ENCODE results near the gene RBM26. TPM values are rescaled to one million over a fixed set of nuclear protein-coding genes. Genes with fewer than 3 reads are reported as not detected.

RBM26 gene
- total and polyA plus RNA-seq, 2 experiments from 2014 or later = 46.0 to 69.3 TPM

GRCh38 chr13:79439275-79439674 lies 33.2 kb upstream of the RBM26 start (continued):
- no peak for TF ChIP-seq REST (IDR thresholded peaks at IDR 0.05; ENCODE audit: unreplicated experiment)
- no peak for TF ChIP-seq JUNB (IDR thresholded peaks at IDR 0.05; ENCODE audit: unreplicated experiment)
- no peak for TF ChIP-seq POLR2AphosphoS5 (IDR thresholded peaks at IDR 0.05; ENCODE audit: low read depth)
- TF ChIP-seq, protein P1, sequence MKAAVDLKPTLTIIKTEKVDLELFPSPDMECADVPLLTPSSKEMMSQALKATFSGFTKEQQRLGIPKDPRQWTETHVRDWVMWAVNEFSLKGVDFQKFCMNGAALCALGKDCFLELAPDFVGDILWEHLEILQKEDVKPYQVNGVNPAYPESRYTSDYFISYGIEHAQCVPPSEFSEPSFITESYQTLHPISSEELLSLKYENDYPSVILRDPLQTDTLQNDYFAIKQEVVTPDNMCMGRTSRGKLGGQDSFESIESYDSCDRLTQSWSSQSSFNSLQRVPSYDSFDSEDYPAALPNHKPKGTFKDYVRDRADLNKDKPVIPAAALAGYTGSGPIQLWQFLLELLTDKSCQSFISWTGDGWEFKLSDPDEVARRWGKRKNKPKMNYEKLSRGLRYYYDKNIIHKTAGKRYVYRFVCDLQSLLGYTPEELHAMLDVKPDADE (IDR thresholded peaks at IDR 0.05) = no peak
- TF ChIP-seq, protein P2, sequence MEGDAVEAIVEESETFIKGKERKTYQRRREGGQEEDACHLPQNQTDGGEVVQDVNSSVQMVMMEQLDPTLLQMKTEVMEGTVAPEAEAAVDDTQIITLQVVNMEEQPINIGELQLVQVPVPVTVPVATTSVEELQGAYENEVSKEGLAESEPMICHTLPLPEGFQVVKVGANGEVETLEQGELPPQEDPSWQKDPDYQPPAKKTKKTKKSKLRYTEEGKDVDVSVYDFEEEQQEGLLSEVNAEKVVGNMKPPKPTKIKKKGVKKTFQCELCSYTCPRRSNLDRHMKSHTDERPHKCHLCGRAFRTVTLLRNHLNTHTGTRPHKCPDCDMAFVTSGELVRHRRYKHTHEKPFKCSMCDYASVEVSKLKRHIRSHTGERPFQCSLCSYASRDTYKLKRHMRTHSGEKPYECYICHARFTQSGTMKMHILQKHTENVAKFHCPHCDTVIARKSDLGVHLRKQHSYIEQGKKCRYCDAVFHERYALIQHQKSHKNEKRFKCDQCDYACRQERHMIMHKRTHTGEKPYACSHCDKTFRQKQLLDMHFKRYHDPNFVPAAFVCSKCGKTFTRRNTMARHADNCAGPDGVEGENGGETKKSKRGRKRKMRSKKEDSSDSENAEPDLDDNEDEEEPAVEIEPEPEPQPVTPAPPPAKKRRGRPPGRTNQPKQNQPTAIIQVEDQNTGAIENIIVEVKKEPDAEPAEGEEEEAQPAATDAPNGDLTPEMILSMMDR (conservative IDR thresholded peaks at IDR 0.05; ENCODE audit: low read depth in 2 of 2) = no peak

- no peaks in the 10 kb centered on the region for H3K36me3 ChIP-seq (ENCODE audit: insufficient read depth)
- no peak for DNase-seq (ENCODE audit: low spot score)
- no peaks in the 10 kb centered on the region for H3K79me2 ChIP-seq (replicated peaks; ENCODE audit: insufficient read depth)
- no peaks in the 10 kb centered on the region for H3K27me3 Mint-ChIP-seq (ENCODE audit: insufficient read depth, low read depth, poor library complexity)
- H3K9me2 ChIP-seq (ENCODE audit: insufficient read depth) = no peaks in the 10 kb centered on the region
- H3K27ac Mint-ChIP-seq = no peak overlapping the region
- H3K27me3 ChIP-seq (ENCODE audit: insufficient read depth) = no peaks in the 10 kb centered on the region
- no peak overlapping the region for H3K4me2 ChIP-seq
- no peak overlapping the region for H3K4me3 Mint-ChIP-seq
- H3K36me3 Mint-ChIP-seq (ENCODE audit: low read depth) = no peaks in the 10 kb centered on the region
- no peak overlapping the region for H3K4me3 ChIP-seq
- no peaks in the 10 kb centered on the region for H3F3A ChIP-seq (replicated peaks; ENCODE audit: low read depth)
- peaks cover 3% of the 10 kb centered on the region; the same call in 2 of the 3 replicates for H3K4me1 Mint-ChIP-seq
- no peaks in the 10 kb centered on the region for H3K4me1 ChIP-seq (ENCODE audit: insufficient read depth)
- no peak overlapping the region for H3K27ac ChIP-seq (ENCODE audit: low read depth)
- H4K20me1 ChIP-seq (replicated peaks; ENCODE audit: insufficient read depth) = no peaks in the 10 kb centered on the region
- ATAC-seq = no peak
- no peaks in the 10 kb centered on the region for H3K9me3 Mint-ChIP-seq
- no peak overlapping the region for H2AFZ ChIP-seq
- TF ChIP-seq STAT1 (IDR thresholded peaks at IDR 0.05; ENCODE audit: unreplicated experiment) = no peak
- TF ChIP-seq, protein P3, sequence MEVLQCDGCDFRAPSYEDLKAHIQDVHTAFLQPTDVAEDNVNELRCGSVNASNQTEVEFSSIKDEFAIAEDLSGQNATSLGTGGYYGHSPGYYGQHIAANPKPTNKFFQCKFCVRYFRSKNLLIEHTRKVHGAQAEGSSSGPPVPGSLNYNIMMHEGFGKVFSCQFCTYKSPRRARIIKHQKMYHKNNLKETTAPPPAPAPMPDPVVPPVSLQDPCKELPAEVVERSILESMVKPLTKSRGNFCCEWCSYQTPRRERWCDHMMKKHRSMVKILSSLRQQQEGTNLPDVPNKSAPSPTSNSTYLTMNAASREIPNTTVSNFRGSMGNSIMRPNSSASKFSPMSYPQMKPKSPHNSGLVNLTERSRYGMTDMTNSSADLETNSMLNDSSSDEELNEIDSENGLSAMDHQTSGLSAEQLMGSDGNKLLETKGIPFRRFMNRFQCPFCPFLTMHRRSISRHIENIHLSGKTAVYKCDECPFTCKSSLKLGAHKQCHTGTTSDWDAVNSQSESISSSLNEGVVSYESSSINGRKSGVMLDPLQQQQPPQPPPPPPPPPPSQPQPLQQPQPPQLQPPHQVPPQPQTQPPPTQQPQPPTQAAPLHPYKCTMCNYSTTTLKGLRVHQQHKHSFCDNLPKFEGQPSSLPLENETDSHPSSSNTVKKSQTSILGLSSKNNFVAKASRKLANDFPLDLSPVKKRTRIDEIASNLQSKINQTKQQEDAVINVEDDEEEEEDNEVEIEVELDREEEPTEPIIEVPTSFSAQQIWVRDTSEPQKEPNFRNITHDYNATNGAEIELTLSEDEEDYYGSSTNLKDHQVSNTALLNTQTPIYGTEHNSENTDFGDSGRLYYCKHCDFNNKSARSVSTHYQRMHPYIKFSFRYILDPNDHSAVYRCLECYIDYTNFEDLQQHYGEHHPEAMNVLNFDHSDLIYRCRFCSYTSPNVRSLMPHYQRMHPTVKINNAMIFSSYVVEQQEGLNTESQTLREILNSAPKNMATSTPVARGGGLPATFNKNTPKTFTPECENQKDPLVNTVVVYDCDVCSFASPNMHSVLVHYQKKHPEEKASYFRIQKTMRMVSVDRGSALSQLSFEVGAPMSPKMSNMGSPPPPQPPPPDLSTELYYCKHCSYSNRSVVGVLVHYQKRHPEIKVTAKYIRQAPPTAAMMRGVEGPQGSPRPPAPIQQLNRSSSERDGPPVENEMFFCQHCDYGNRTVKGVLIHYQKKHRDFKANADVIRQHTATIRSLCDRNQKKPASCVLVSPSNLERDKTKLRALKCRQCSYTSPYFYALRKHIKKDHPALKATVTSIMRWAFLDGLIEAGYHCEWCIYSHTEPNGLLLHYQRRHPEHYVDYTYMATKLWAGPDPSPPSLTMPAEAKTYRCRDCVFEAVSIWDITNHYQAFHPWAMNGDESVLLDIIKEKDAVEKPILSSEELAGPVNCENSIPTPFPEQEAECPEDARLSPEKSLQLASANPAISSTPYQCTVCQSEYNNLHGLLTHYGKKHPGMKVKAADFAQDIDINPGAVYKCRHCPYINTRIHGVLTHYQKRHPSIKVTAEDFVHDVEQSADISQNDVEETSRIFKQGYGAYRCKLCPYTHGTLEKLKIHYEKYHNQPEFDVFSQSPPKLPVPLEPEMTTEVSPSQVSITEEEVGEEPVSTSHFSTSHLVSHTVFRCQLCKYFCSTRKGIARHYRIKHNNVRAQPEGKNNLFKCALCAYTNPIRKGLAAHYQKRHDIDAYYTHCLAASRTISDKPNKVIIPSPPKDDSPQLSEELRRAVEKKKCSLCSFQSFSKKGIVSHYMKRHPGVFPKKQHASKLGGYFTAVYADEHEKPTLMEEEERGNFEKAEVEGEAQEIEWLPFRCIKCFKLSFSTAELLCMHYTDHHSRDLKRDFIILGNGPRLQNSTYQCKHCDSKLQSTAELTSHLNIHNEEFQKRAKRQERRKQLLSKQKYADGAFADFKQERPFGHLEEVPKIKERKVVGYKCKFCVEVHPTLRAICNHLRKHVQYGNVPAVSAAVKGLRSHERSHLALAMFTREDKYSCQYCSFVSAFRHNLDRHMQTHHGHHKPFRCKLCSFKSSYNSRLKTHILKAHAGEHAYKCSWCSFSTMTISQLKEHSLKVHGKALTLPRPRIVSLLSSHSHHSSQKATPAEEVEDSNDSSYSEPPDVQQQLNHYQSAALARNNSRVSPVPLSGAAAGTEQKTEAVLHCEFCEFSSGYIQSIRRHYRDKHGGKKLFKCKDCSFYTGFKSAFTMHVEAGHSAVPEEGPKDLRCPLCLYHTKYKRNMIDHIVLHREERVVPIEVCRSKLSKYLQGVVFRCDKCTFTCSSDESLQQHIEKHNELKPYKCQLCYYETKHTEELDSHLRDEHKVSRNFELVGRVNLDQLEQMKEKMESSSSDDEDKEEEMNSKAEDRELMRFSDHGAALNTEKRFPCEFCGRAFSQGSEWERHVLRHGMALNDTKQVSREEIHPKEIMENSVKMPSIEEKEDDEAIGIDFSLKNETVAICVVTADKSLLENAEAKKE (CRISPR knock-in tag; IDR thresholded peaks at IDR 0.05) = no peak
- TF ChIP-seq POLR2AphosphoS5 (IDR thresholded peaks at IDR 0.05; ENCODE audit: low read depth) = no peak
- no peak for TF ChIP-seq ZNF331 (CRISPR knock-in tag; IDR thresholded peaks at IDR 0.05; ENCODE audit: low read depth)
- no peak for TF ChIP-seq EZH2 (IDR thresholded peaks at IDR 0.05; ENCODE audit: low read depth, unreplicated experiment)
- TF ChIP-seq ZNF114 (CRISPR knock-in tag; IDR thresholded peaks at IDR 0.05) = no peak
- no peak for TF ChIP-seq NANOG (IDR thresholded peaks at IDR 0.05; ENCODE audit: borderline replicate concordance)
Measured at GRCh38 chr13:79435561-79435990, 29.5 kb upstream of the RBM26 start.

Data from GM23338 (cell line).